HG03064 (cell line): Measurements from ENCODE around the gene IER5L.

Experiments
- ATAC-seq: cut with Tn5 transposase; IDR thresholded peaks from one replicate; pipeline ENCODE4 v1.9.1; 2021; ENCODE audit warnings: low read depth; ENCODE audit not compliant: unreplicated experiment

IER5L gene

GRCh38 chr9:129177791-129178567, at the start of gene IER5L:
Gene IER5L (minus strand): TSS chr9:129178261. CDS start chr9:129178052, 209 bp downstream.
- peak; percentile 66 for ATAC-seq

GRCh38 chr9:129227843-129228189, 49.8 kb upstream of the IER5L start:
- no peak for ATAC-seq

- no peak for ATAC-seq
Observed at GRCh38 chr9:129225815-129226214, 47.8 kb upstream of the IER5L start.

GRCh38 chr9:129225490-129225778, 47.4 kb upstream of the IER5L start:
- no peak for ATAC-seq

- ATAC-seq: no peak
Observed at GRCh38 chr9:129224618-129225489, 46.8 kb upstream of the IER5L start.

GRCh38 chr9:129223551-129224208, 45.6 kb upstream of the IER5L start:
- ATAC-seq: no peak

GRCh38 chr9:129222819-129223218, 44.8 kb upstream of the IER5L start:
- ATAC-seq: no peak

GRCh38 chr9:129221979-129222635, 44.0 kb upstream of the IER5L start:
- ATAC-seq: no peak

GRCh38 chr9:129221233-129221632, 43.2 kb upstream of the IER5L start:
- no peak for ATAC-seq

GRCh38 chr9:129220771-129221170, 42.7 kb upstream of the IER5L start:
- no peak for ATAC-seq

- no peak for ATAC-seq
Observed at GRCh38 chr9:129218918-129219317, 40.9 kb upstream of the IER5L start.

- ATAC-seq: no peak
Observed at GRCh38 chr9:129218272-129218625, 40.2 kb upstream of the IER5L start.

GRCh38 chr9:129213551-129213950, 35.5 kb upstream of the IER5L start:
- no peak for ATAC-seq

- no peak for ATAC-seq
Observed at GRCh38 chr9:129211686-129212085, 33.6 kb upstream of the IER5L start.

- no peak for ATAC-seq
Observed at GRCh38 chr9:129210125-129210524, 32.1 kb upstream of the IER5L start.

GRCh38 chr9:129209580-129209979, 31.5 kb upstream of the IER5L start:
- no peak for ATAC-seq

- no peak for ATAC-seq
Observed at GRCh38 chr9:129209109-129209508, 31.0 kb upstream of the IER5L start.

- ATAC-seq: no peak
Observed at GRCh38 chr9:129208207-129209032, 30.4 kb upstream of the IER5L start.

- no peak for ATAC-seq
Observed at GRCh38 chr9:129206905-129207304, 28.8 kb upstream of the IER5L start.

GRCh38 chr9:129206401-129206800, 28.3 kb upstream of the IER5L start:
- no peak for ATAC-seq
